Keratinocyte (primary cell): ENCODE results near the gene NGF. TPM values are rescaled to one million over a fixed set of nuclear protein-coding genes. Genes with fewer than 3 reads are reported as not detected.
"Not testable (repeated sequence)": the region's sequence is repeated elsewhere in the genome, so short reads cannot be mapped to it uniquely, and the experiment has no call there.

Experiments used
- DNase-seq: peaks from one replicate; pipeline ENCODE4 v3.0.0-alpha.2; 2011; ENCODE audit warnings: low read depth, missing footprints, low spot score
- FAIRE-seq: peaks from 2 replicates; lab custom pipeline; 2011; peaks lifted over from hg19 to GRCh38; lab: Jason Lieb, UNC
- H2AFZ ChIP-seq: 2 replicates; pipeline ENCODE4 v1.6.0; 2012; ENCODE audit warnings: low read length, control low read depth, inconsistent platforms; ENCODE audit not compliant: control insufficient read depth
- H3K27ac ChIP-seq: 2 replicates; pipeline ENCODE4 v1.5.1; 2011; ENCODE audit warnings: low read length; ENCODE audit not compliant: control insufficient read depth, insufficient read depth
- H3K27me3 ChIP-seq: 3 replicates; pipeline ENCODE4 v1.6.0; 2011; ENCODE audit warnings: low read length; ENCODE audit not compliant: control insufficient read depth, insufficient read depth; ENCODE audit errors: extremely low read depth
- H3K36me3 ChIP-seq, 2 experiments: 2 replicates in 1 of 2; 3 replicates in 1 of 2; pipeline ENCODE4 v1.5.1; 2011; ENCODE audit warnings: low read length in 2 of 2, mild to moderate bottlenecking in 1 of 2; ENCODE audit not compliant: control insufficient read depth in 2 of 2, insufficient read depth in 2 of 2; ENCODE audit errors: extremely low read depth in 1 of 2
- H3K4me1 ChIP-seq: 3 replicates; pipeline ENCODE4 v1.5.1; 2011; ENCODE audit warnings: low read length; ENCODE audit not compliant: control insufficient read depth, insufficient read depth; ENCODE audit errors: extremely low read depth
- H3K4me2 ChIP-seq: 3 replicates; pipeline ENCODE4 v1.6.0; 2011; ENCODE audit warnings: low read depth, low read length; ENCODE audit not compliant: control insufficient read depth, insufficient read depth; ENCODE audit errors: extremely low read depth
- H3K4me3 ChIP-seq, 3 experiments: fragments of 200-600 bp in 1 of 3; sonication (generic) in 1 of 3; 2 replicates in 2 of 3; 3 replicates in 1 of 3; pipeline ENCODE4 v1.5.1; 2011 to 2016; ENCODE audit warnings: low read length in 3 of 3, mild to moderate bottlenecking in 3 of 3, control low read depth in 2 of 3, inconsistent platforms in 1 of 3, low read depth in 1 of 3, mixed read lengths in 1 of 3, mixed run types in 1 of 3, moderate library complexity in 1 of 3; ENCODE audit not compliant: control insufficient read depth in 2 of 3, insufficient read depth in 2 of 3; ENCODE audit errors: extremely low read depth in 1 of 3
- H3K79me2 ChIP-seq: 2 replicates; pipeline ENCODE4 v1.6.0; 2012; ENCODE audit warnings: low read length; ENCODE audit not compliant: control insufficient read depth, insufficient read depth
- H3K9ac ChIP-seq: 3 replicates; pipeline ENCODE4 v1.6.0; 2011; ENCODE audit warnings: low read length; ENCODE audit not compliant: control insufficient read depth, insufficient read depth; ENCODE audit errors: extremely low read depth
- H3K9me1 ChIP-seq: 3 replicates; pipeline ENCODE4 v1.6.0; 2011; ENCODE audit warnings: low read length; ENCODE audit not compliant: control insufficient read depth, insufficient read depth; ENCODE audit errors: extremely low read depth
- H3K9me3 ChIP-seq: 2 replicates; pipeline ENCODE4 v1.5.1; 2012; ENCODE audit warnings: low read depth, low read length; ENCODE audit not compliant: control insufficient read depth
- H4K20me1 ChIP-seq: 3 replicates; pipeline ENCODE4 v1.6.0; 2011; ENCODE audit warnings: low read length; ENCODE audit not compliant: control insufficient read depth, insufficient read depth; ENCODE audit errors: extremely low read depth
- CTCF ChIP-seq, 3 experiments: IDR thresholded peaks in 1 of 3; conservative IDR thresholded peaks in 1 of 3; optimal IDR thresholded peaks in 1 of 3; 2 replicates in 2 of 3; 3 replicates in 1 of 3; pipeline versions ENCODE3 to v1.5.1; 2011; ENCODE audit warnings: low read length in 3 of 3, mild to moderate bottlenecking in 3 of 3, moderate library complexity in 2 of 3, control low read depth in 1 of 3, inconsistent platforms in 1 of 3; ENCODE audit not compliant: insufficient read depth in 2 of 3; ENCODE audit errors: extremely low read depth in 1 of 3
- EZH2 ChIP-seq: IDR thresholded peaks from one replicate; pipeline ENCODE4 v1.6.1; 2012; ENCODE audit warnings: inconsistent platforms, mild to moderate bottlenecking, low read length, moderate library complexity
- dilution Hi-C: fragments of 300-500 bp; cut with MboI; formaldehyde crosslinking; loops from one replicate; pipeline ENCODE4 v1.7.0; 2020; ENCODE audit warnings: low sequenced_read_pairs; ENCODE audit not compliant: extremely low pct_ligation_motif_present
- polyA minus RNA-seq, 3 experiments: library from RNA; depleted of rRNA, polyadenylated mRNA; stranded (reverse); fragments of >200 nt; gene quantifications; 1 replicate in 1 of 3; 2 replicates in 1 of 3; 3 replicates in 1 of 3; pipeline ENCODE4 v1.2.3, GENCODE V29; 2011
- polyA plus RNA-seq, 5 experiments: library from polyadenylated mRNA; depleted of rRNA in 3 of 5; stranded (reverse) in 3 of 5; stranded (forward) in 1 of 5; unstranded in 1 of 5; fragments of >200 nt; gene quantifications; 1 replicate in 1 of 5; 2 replicates in 3 of 5; 3 replicates in 1 of 5; pipeline versions ENCODE4 v1.2.1 to v1.2.3, GENCODE V29; 2011 to 2012; ENCODE audit warnings: missing spikeins in 2 of 5, low read depth in 1 of 5, low replicate concordance in 1 of 5

Gene NGF
- polyA plus RNA-seq (1.1 to 2.8 TPM (median 1.2 TPM) in 3 replicates), polyA minus RNA-seq (1.1 to 5.1 TPM (median 1.8 TPM) in 3 replicates)
- polyA plus RNA-seq (2011; ENCODE audit: low read depth), result 2.1 TPM
- 0.72 and 1.3 TPM in 2 replicates for polyA plus RNA-seq (2011; cell fraction: cytosol; rRNA removed)
- polyA plus RNA-seq (2011; cell fraction: nucleus; rRNA removed), result 1.8 and 3.1 TPM in 2 replicates
- polyA plus RNA-seq (2012; ENCODE audit: low replicate concordance), result 1.9 TPM in 2 replicates
- polyA minus RNA-seq (2011; cell fraction: cytosol; rRNA and poly(A)+ RNA removed), result not detected
- 0.42 and 0.62 TPM in 2 replicates for polyA minus RNA-seq (2011; cell fraction: nucleus; rRNA and poly(A)+ RNA removed)

GRCh38 chr1:115337633-115338456 is at the start of gene NGF:
Gene NGF, minus strand, starts transcription at chr1:115338249. Its CDS starts 51,454 bp downstream, at chr1:115286795.
- Histone ChIP-seq H3K4me1 (peaks cover 35% of the 10 kb centered on the region), H3K36me3 (peaks cover 0 to 3% of the 10 kb centered on the region in 2 experiments), H2AFZ (peak within 1 kb of the TSS; percentile 84), H3K4me3 (peak within 1 kb of the TSS; percentile 48 to 84 (median 79)), H4K20me1 (no peaks in the 10 kb centered on the region), H3K9ac (peak within 1 kb of the TSS; percentile 81), H3K27me3 (no peaks in the 10 kb centered on the region), H3K9me1 (no peaks in the 10 kb centered on the region), H3K4me2 (peak within 1 kb of the TSS; percentile 94), H3K79me2 (no peaks in the 10 kb centered on the region), H3K9me3 (no peaks in the 10 kb centered on the region), H3K27ac (peak within 1 kb of the TSS; percentile 53)
- TF ChIP-seq CTCF (optimal IDR thresholded peaks at IDR 0.05 in 1 of 3, IDR thresholded peaks at IDR 0.05 in 1 of 3, conservative IDR thresholded peaks at IDR 0.05 in 1 of 3; ENCODE audit: extremely low read depth in 1 of 3, insufficient read depth in 2 of 3, low read length in 3 of 3) (peak in 1 of 3 experiments; percentile 14), EZH2 (no peak)
- DNase-seq, result no peak
- dilution Hi-C loops, result no loop called here
- FAIRE-seq, result peak; percentile 23

- H3K9me3 ChIP-seq, H3K4me2 ChIP-seq, H3K36me3 ChIP-seq, H3K9me1 ChIP-seq, H3K4me1 ChIP-seq, H3K79me2 ChIP-seq, FAIRE-seq, H3K9ac ChIP-seq, H3K27ac ChIP-seq, H4K20me1 ChIP-seq, H2AFZ ChIP-seq, dilution Hi-C loops, H3K27me3 ChIP-seq, H3K4me3 ChIP-seq, DNase-seq: not testable (repeated sequence)
Measured at GRCh38 chr1:115383455-115383854, 45.4 kb upstream of the NGF start.
